Neural progenitor cell (in vitro differentiated cells): Measurements from ENCODE around the gene EYS.

Experiments
- EZH2 ChIP-seq: fragments of 200-600 bp; sonication (generic); IDR thresholded peaks from 2 replicates; pipeline ENCODE4 v1.6.1; 2017; ENCODE audit warnings: antibody characterized with exemption, mild to moderate bottlenecking, moderate library complexity
- EZH2phosphoT487 ChIP-seq: fragments of 200-600 bp; sonication (generic); IDR thresholded peaks from 2 replicates; pipeline ENCODE4 v1.6.1; 2017; ENCODE audit warnings: antibody characterized with exemption
- TF ChIP-seq, protein P1 (sequence below): fragments of 200-600 bp; sonication (generic); IDR thresholded peaks from 2 replicates; pipeline ENCODE4 v1.5.1; 2017; ENCODE audit warnings: antibody characterized with exemption, mild to moderate bottlenecking

DNA sequence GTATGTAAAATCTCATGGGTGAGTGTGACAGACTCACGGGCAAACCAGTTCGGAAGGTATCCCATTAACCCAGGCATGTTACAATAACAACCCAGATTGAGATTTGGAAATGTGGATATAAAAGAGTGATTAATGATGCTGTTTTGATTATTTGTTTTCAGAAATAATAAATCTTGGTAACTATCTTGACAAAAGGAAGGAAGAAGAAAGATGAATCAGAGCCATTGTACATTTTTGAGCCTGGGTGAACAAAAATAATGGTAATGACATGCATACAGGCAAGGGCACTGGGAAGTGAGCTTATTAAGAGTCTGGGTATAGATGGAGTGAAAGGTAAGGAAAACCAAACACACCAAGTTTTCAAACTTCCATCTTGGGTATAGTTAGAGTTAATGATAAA lies 1209.4 kb downstream of the EYS start:
- no peak for TF ChIP-seq EZH2
- TF ChIP-seq, protein P1, sequence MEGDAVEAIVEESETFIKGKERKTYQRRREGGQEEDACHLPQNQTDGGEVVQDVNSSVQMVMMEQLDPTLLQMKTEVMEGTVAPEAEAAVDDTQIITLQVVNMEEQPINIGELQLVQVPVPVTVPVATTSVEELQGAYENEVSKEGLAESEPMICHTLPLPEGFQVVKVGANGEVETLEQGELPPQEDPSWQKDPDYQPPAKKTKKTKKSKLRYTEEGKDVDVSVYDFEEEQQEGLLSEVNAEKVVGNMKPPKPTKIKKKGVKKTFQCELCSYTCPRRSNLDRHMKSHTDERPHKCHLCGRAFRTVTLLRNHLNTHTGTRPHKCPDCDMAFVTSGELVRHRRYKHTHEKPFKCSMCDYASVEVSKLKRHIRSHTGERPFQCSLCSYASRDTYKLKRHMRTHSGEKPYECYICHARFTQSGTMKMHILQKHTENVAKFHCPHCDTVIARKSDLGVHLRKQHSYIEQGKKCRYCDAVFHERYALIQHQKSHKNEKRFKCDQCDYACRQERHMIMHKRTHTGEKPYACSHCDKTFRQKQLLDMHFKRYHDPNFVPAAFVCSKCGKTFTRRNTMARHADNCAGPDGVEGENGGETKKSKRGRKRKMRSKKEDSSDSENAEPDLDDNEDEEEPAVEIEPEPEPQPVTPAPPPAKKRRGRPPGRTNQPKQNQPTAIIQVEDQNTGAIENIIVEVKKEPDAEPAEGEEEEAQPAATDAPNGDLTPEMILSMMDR, result no peak
- TF ChIP-seq EZH2phosphoT487, result no peak
